Right atrium auricular region (tissue), 2 donors: ENCODE results near the gene ALDOC. TPM values are rescaled to one million over a fixed set of nuclear protein-coding genes. Genes with fewer than 3 reads are reported as not detected.

ENCODE experiments used
- DNase-seq: peaks from one replicate; pipeline ENCODE4 v3.0.0-alpha.2; 2019; ENCODE audit warnings: low spot score
- H3K27ac ChIP-seq, 2 donors: fragments of 200-600 bp; sonication (generic); 1 replicate in 1 of 2; 2 replicates in 1 of 2; pipeline ENCODE4 v1.5.1; 2016 to 2019
- H3K27me3 ChIP-seq, 2 donors: fragments of 200-600 bp; sonication (generic); one replicate each; pipeline versions ENCODE4 v1.5.1 to v1.6.0; 2017 to 2019
- H3K36me3 ChIP-seq: fragments of 200-600 bp; sonication (generic); one replicate; pipeline ENCODE4 v1.5.1; 2016
- H3K4me1 ChIP-seq, 2 donors: fragments of 200-600 bp; sonication (generic); one replicate each; pipeline versions ENCODE4 v1.5.1 to v1.6.0; 2017 to 2019
- H3K4me3 ChIP-seq, 2 donors: fragments of 200-600 bp; sonication (generic); 1 replicate in 1 of 2; 2 replicates in 1 of 2; pipeline ENCODE4 v1.5.1; 2017 to 2019; ENCODE audit warnings: mild to moderate bottlenecking in 1 of 2, moderate library complexity in 1 of 2
- H3K9me3 ChIP-seq, 2 donors: fragments of 200-600 bp; sonication (generic); one replicate each; pipeline ENCODE4 v1.5.1; 2019
- total RNA-seq, 2 donors: library from RNA; depleted of rRNA; stranded (reverse); fragments of >200 nt; gene quantifications; one replicate each; pipeline ENCODE4 v1.1.0, GENCODE V29; 2016
- TF ChIP-seq, protein P1 (sequence below), 2 donors: fragments of 200-600 bp; sonication (generic); IDR thresholded peaks; one replicate each; pipeline ENCODE4 v1.5.1; 2019; ENCODE audit warnings: antibody characterized with exemption in 2 of 2

ALDOC gene
- total RNA-seq, 2 donors from 2014 or later = 355 to 363 TPM

GRCh38 chr17:28573966-28574480 is 2.7 kb downstream of the ALDOC start:
- TF ChIP-seq, protein P1, sequence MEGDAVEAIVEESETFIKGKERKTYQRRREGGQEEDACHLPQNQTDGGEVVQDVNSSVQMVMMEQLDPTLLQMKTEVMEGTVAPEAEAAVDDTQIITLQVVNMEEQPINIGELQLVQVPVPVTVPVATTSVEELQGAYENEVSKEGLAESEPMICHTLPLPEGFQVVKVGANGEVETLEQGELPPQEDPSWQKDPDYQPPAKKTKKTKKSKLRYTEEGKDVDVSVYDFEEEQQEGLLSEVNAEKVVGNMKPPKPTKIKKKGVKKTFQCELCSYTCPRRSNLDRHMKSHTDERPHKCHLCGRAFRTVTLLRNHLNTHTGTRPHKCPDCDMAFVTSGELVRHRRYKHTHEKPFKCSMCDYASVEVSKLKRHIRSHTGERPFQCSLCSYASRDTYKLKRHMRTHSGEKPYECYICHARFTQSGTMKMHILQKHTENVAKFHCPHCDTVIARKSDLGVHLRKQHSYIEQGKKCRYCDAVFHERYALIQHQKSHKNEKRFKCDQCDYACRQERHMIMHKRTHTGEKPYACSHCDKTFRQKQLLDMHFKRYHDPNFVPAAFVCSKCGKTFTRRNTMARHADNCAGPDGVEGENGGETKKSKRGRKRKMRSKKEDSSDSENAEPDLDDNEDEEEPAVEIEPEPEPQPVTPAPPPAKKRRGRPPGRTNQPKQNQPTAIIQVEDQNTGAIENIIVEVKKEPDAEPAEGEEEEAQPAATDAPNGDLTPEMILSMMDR (IDR thresholded peaks at IDR 0.05) = no peak
- Histone ChIP-seq H3K4me1 (peaks cover 0 to 56% of the 10 kb centered on the region in 2 donors), H3K27ac (no peak overlapping the region), H3K4me3 (no peak overlapping the region), H3K9me3 (no peaks in the 10 kb centered on the region), H3K36me3 (peaks cover 6% of the 10 kb centered on the region), H3K27me3 (no peaks in the 10 kb centered on the region)
- no peak for DNase-seq

- H3K27ac ChIP-seq = no peak overlapping the region
- H3K4me1 ChIP-seq = peaks cover 0 to 56% of the 10 kb centered on the region in 2 donors
- no peak for DNase-seq
- H3K36me3 ChIP-seq = peaks cover 6% of the 10 kb centered on the region
- no peak overlapping the region for H3K4me3 ChIP-seq
- H3K27me3 ChIP-seq = no peaks in the 10 kb centered on the region
- H3K9me3 ChIP-seq = no peaks in the 10 kb centered on the region
- TF ChIP-seq, protein P1 (IDR thresholded peaks at IDR 0.05) = no peak
These were observed 3.2 kb downstream of the ALDOC start for GRCh38 chr17:28573521-28573920.

GRCh38 chr17:28573040-28573380 is 3.7 kb downstream of the ALDOC start:
- Histone ChIP-seq H3K9me3 (no peaks in the 10 kb centered on the region), H3K27me3 (no peaks in the 10 kb centered on the region), H3K36me3 (peaks cover 6% of the 10 kb centered on the region), H3K27ac (no peak overlapping the region), H3K4me1 (peaks cover 0 to 56% of the 10 kb centered on the region in 2 donors), H3K4me3 (no peak overlapping the region)
- TF ChIP-seq, protein P1 (IDR thresholded peaks at IDR 0.05) = no peak
- no peak for DNase-seq

DNA sequence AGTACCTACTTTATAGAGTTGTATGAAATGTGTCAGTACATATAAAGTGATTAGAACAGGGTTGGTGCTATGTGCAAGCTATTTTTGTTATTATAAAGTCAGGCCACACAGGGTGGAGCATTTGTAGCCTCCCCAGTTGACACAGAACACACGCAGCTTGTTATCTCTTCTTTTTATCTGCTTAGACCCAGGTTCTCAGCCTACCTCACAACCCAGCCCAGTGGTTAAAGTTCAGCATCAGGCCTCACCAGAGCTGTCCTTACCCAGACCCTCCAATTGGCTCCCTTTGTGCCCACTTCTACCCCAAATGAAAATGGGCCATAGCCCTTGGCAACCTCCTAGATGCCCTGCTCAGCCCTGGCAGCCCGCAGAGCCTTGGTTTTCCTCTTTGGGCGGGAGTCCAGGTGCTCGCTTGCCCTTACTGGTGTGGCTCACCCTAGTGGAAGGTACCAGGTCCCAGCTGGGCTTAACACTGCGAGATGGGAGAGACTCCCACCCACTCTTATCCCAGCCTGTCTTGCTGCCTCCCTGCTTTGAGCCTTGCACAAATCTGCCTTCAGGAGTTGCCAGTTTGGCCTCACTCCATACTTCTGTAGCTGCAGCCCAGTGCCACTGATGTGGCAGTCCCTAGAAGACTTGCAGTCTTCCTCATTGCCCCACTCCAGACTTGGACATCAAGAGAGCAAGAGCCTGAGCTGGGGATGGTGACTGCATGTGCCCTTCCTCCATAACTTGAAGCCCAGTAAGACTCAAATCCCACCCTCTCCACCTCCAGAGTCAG is 4.2 kb downstream of the ALDOC start:
- Histone ChIP-seq H3K27ac (peak overlapping the region in 1 of 2 donors; percentile 79), H3K9me3 (no peaks in the 10 kb centered on the region), H3K4me3 (peak overlapping the region in 1 of 2 donors; percentile 85), H3K36me3 (peaks cover 6% of the 10 kb centered on the region), H3K27me3 (no peaks in the 10 kb centered on the region), H3K4me1 (peaks cover 0 to 56% of the 10 kb centered on the region in 2 donors)
- TF ChIP-seq, protein P1 (IDR thresholded peaks at IDR 0.05) = no peak
- DNase-seq = no peak

- TF ChIP-seq, protein P1 (IDR thresholded peaks at IDR 0.05) = no peak
- peak within 1 kb of the TSS; percentile 73 to 85 for H3K4me3 ChIP-seq
- peaks cover 6% of the 10 kb centered on the region for H3K36me3 ChIP-seq
- H3K27ac ChIP-seq = peak within 1 kb of the TSS; percentile 79 to 84
- peak; percentile 93 for DNase-seq
- H3K9me3 ChIP-seq = no peaks in the 10 kb centered on the region
- H3K27me3 ChIP-seq = no peaks in the 10 kb centered on the region
- H3K4me1 ChIP-seq = peaks cover 0 to 48% of the 10 kb centered on the region in 2 donors
These were observed 5.2 kb downstream of the ALDOC start, which contains the start of gene PIGS for GRCh38 chr17:28571361-28572122. PIGS (minus strand) TSS chr17:28571524; CDS start chr17:28571496, 28 bp downstream.
